Stimulated activated CD4-positive, alpha-beta T cell treated with anti-CD3 and anti-CD28 coated beads, Interleukin-1b, Interleukin-23, amount 100 ng/mL, for 1 hour (primary cell): ENCODE results near the gene SSNA1.

Experiments
- DNase-seq, 2 donors: peaks; one replicate each; pipeline ENCODE4 v3.0.0-alpha.2; 2020; ENCODE audit warnings: low read depth in 2 of 2

The SSNA1 gene

GRCh38 chr9:137152844-137153405 is 35.6 kb upstream of the SSNA1 start:
- DNase-seq, result no peak

- peak; percentile 24 to 45 for DNase-seq
Measured at GRCh38 chr9:137156567-137157375, 31.7 kb upstream of the SSNA1 start.

GRCh38 chr9:137157618-137158415 is 30.7 kb upstream of the SSNA1 start:
- DNase-seq, result no peak

DNA sequence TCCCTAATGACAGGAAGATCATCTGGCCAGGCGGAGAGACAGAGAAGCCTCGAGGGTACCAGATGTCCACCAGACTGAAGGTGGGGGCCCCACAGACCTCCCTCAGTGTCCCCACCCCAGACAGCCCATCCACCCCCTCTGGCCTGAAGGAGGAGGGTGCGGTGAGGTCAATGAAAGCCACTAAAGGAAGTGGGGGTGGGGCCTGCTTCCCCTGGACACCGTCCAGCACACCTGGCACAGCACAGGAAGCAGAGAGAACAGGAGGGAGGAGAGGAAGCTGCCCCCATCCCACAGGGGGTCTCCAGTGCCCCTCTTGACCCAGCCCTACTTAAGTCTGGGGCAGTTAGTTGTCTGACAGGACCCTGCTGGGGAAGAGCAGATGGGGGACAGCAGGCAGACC is 29.9 kb upstream of the SSNA1 start:
- DNase-seq, result no peak

- DNase-seq, result no peak
Measured at GRCh38 chr9:137159105-137160053, 29.1 kb upstream of the SSNA1 start.

- DNase-seq, result no peak
Measured at GRCh38 chr9:137160054-137160425, 28.4 kb upstream of the SSNA1 start.

DNA sequence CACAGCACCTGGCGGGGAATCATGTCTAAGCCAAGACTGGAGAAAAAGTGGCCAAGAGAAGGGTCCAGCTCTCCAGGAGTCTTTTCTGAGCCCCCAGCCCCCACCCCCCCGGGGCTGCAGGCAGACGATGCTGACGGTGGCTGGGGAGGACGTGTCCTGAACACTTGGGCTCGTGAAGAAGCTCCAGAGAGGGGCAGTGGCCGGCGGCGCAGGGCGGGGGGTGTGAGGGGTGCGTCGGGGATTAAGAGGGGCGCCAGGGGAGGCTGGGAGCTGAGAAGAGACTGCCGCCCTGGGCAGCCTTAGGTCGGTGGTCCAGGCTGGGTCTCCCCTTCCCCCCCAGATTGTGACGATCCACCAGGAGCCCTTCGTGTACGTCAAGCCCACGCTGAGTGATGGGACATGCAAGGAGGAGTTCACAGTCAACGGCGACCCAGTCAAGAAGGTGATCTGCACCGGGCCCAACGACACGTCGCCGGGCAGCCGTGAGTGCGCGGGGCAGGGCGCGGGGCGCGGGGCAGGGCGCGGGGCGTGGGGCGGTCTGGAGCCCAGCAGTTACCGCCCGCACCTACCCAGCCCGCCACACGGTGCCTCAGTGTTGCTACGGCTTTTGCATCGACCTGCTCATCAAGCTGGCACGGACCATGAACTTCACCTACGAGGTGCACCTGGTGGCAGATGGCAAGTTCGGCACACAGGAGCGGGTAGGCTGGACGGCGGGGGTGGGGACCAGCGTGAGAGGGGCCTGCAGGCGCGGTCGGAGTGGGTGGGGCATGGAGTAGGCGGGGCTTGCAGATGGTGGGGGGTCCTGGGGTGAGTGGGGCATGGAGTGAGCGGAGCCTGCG is 27.5 kb upstream of the SSNA1 start:
- DNase-seq, result no peak

DNA sequence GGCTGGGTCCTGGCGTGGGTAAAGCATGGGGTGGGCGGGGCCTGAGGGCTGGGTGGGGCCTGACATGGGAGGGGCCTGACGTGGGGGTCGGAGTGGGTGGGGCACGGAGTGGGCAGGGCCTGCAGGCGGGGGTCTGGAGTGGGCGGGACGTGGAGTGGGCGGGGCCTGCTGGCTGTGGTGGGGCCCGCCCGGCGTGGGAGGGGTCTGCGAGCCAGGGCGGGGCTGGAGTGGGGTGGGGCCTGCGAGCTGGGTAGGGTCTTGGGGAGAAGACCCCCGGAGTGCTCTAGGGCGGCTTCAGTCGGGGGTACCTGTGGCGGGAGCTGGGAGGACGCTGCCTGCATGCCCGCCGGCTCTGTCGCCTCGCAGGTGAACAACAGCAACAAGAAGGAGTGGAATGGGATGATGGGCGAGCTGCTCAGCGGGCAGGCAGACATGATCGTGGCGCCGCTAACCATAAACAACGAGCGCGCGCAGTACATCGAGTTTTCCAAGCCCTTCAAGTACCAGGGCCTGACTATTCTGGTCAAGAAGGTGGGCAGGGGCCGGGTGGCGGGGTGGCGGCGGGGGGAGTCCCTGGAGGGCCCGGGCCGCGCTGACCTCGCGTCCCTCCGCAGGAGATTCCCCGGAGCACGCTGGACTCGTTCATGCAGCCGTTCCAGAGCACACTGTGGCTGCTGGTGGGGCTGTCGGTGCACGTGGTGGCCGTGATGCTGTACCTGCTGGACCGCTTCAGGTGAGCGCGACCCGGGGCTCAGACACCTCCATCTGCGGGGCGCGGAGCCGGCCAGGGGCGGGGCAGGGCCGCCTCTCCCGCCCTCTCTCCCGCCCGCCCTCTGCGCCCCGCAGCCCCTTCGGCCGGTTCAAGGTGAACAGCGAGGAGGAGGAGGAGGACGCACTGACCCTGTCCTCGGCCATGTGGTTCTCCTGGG is 26.7 kb upstream of the SSNA1 start:
- DNase-seq, result no peak

DNA sequence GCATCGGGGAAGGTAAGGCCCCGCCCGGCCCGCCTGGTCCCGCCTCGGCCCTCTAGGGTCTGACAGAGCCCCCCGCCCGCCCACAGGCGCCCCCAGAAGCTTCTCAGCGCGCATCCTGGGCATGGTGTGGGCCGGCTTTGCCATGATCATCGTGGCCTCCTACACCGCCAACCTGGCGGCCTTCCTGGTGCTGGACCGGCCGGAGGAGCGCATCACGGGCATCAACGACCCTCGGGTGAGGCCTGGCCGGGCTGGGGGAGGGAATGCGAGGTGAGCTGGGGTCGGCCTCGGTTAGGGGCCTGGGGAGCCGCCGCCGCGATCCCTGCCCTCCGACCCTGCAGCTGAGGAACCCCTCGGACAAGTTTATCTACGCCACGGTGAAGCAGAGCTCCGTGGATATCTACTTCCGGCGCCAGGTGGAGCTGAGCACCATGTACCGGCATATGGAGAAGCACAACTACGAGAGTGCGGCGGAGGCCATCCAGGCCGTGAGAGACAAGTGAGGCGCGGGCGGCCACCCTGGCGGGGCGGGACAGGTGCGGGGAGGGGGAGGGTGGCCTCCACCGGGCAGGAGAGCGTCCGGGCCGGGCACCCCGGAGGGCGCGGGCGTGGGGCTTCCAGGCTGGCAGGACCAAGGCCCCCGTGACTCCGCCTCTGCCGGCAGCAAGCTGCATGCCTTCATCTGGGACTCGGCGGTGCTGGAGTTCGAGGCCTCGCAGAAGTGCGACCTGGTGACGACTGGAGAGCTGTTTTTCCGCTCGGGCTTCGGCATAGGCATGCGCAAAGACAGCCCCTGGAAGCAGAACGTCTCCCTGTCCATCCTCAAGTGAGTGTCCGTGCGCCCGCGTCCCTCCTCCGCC is 25.7 kb upstream of the SSNA1 start:
- DNase-seq, result no peak

DNA sequence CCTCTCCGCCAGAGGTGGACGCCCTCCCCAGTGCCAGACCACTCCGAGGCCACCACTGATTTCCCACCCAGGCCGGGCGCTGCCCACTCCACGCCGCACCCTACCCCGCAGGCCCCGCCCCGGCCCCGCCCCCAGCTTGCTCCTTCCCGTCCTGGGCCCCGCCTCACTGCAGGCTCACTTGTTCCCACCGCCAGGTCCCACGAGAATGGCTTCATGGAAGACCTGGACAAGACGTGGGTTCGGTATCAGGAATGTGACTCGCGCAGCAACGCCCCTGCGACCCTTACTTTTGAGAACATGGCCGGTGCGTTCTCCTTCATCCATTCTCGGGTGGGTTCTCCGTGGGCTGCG is 25.1 kb upstream of the SSNA1 start:
- no peak for DNase-seq

DNA sequence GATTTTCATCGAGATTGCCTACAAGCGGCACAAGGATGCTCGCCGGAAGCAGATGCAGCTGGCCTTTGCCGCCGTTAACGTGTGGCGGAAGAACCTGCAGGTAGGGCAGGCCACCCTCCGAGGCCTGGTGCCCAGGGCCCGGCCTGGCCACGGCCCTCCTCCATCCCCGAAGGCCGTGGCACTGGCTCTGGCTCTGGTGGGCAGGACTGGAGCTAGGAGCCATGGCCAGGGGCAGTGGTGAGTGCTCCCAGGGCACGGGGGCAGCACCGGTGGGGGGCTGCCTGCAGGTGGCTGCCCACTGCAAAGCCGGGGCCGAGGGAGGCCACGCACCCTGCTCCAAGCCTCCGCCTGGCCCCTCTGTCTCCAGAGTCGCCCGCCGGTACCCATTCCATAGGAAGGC is 24.7 kb upstream of the SSNA1 start:
- no peak for DNase-seq

GRCh38 chr9:137164370-137165249 is 23.9 kb upstream of the SSNA1 start:
- DNase-seq, result no peak

- no peak for DNase-seq
Measured at GRCh38 chr9:137165250-137165836, 23.1 kb upstream of the SSNA1 start.

- DNase-seq, result no peak
Measured at GRCh38 chr9:137166380-137167229, 21.9 kb upstream of the SSNA1 start.

DNA sequence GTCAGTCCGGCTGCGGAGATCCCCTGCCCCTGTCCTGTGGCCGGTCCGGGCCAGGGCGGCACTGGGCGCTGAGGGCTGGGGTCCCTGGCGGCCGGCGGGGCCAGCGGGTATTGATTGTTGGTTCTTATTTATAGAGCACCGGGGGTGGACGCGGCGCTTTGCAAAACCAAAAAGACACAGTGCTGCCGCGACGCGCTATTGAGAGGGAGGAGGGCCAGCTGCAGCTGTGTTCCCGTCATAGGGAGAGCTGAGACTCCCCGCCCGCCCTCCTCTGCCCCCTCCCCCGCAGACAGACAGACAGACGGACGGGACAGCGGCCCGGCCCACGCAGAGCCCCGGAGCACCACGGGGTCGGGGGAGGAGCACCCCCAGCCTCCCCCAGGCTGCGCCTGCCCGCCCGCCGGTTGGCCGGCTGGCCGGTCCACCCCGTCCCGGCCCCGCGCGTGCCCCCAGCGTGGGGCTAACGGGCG is 21.2 kb upstream of the SSNA1 start:
- DNase-seq, result no peak
